Activated T-cell treated with anti-CD3 and anti-CD28 coated beads for 24 hours (primary cell): ENCODE data around the gene HRH1.
"Not testable (repeated sequence)": the region's sequence is repeated elsewhere in the genome, so short reads cannot be mapped to it uniquely, and the experiment has no call there.

ENCODE experiments used
- DNase-seq: peaks from one replicate; pipeline ENCODE4 v3.0.0-alpha.2; 2020; ENCODE audit warnings: low read depth

Gene HRH1

GRCh38 chr3:11154036-11154952 is at the start of gene HRH1:
HRH1 (plus strand) TSS chr3:11154493; CDS start chr3:11259038, 104,545 bp downstream.
- DNase-seq: no peak

- not testable (repeated sequence) for DNase-seq
These were observed 41.0 kb upstream of the HRH1 start for GRCh38 chr3:11113316-11113715.

- DNase-seq: no peak
These were observed 38.7 kb upstream of the HRH1 start for GRCh38 chr3:11115548-11115947.

GRCh38 chr3:11116336-11117059 is 37.8 kb upstream of the HRH1 start:
- DNase-seq: no peak

GRCh38 chr3:11117591-11117990 is 36.7 kb upstream of the HRH1 start:
- DNase-seq: no peak

GRCh38 chr3:11118181-11118682 is 36.1 kb upstream of the HRH1 start:
- no peak for DNase-seq

GRCh38 chr3:11120091-11120805 is 34.0 kb upstream of the HRH1 start:
- DNase-seq: no peak

- no peak for DNase-seq
These were observed 27.6 kb upstream of the HRH1 start for GRCh38 chr3:11126653-11127052.

- no peak for DNase-seq
These were observed 25.3 kb upstream of the HRH1 start for GRCh38 chr3:11128682-11129632.

GRCh38 chr3:11130385-11130784 is 23.9 kb upstream of the HRH1 start:
- DNase-seq: no peak

GRCh38 chr3:11131371-11131770 is 22.9 kb upstream of the HRH1 start:
- DNase-seq: no peak

GRCh38 chr3:11131886-11132285 is 22.4 kb upstream of the HRH1 start:
- DNase-seq: not testable (repeated sequence)

- DNase-seq: no peak
These were observed 21.4 kb upstream of the HRH1 start for GRCh38 chr3:11132861-11133260.

GRCh38 chr3:11134794-11135193 is 19.5 kb upstream of the HRH1 start:
- DNase-seq: no peak

- no peak for DNase-seq
These were observed 18.2 kb upstream of the HRH1 start for GRCh38 chr3:11136116-11136515.

- DNase-seq: no peak
These were observed 17.3 kb upstream of the HRH1 start for GRCh38 chr3:11136830-11137626.

GRCh38 chr3:11137627-11137959 is 16.7 kb upstream of the HRH1 start:
- DNase-seq: no peak

GRCh38 chr3:11138371-11138770 is 15.9 kb upstream of the HRH1 start:
- no peak for DNase-seq

GRCh38 chr3:11140030-11140712 is 14.1 kb upstream of the HRH1 start:
- DNase-seq: no peak

- DNase-seq: no peak
These were observed 13.6 kb upstream of the HRH1 start for GRCh38 chr3:11140713-11141104.
